HepG2 (cell line): ENCODE measurements around the gene ZNF217. TPM values are rescaled to one million over a fixed set of nuclear protein-coding genes. Genes with fewer than 3 reads are reported as not detected.

Source experiments
- AHR ChIP-seq: IDR thresholded peaks from 2 replicates; pipeline ENCODE4 v1.6.1; 2018; ENCODE audit warnings: missing genetic modification reagents, missing compliant biosample characterization
- FOXA3 ChIP-seq: IDR thresholded peaks from 2 replicates; pipeline ENCODE4 v1.6.1; 2016; ENCODE audit warnings: missing genetic modification reagents, missing compliant biosample characterization
- NFKBIZ ChIP-seq: IDR thresholded peaks from 2 replicates; pipeline ENCODE4 v1.6.1; 2018; ENCODE audit warnings: missing genetic modification reagents, missing compliant biosample characterization
- NFYC ChIP-seq: IDR thresholded peaks from 2 replicates; pipeline ENCODE4 v1.6.1; 2016; ENCODE audit warnings: missing genetic modification reagents, missing compliant biosample characterization
- YEATS4 ChIP-seq: sonication (generic); formaldehyde crosslinking; IDR thresholded peaks from 2 replicates; pipeline ENCODE4 v1.4.0; 2020; ENCODE audit warnings: missing genetic modification reagents, borderline replicate concordance
- ZBTB21 ChIP-seq: sonication (generic); formaldehyde crosslinking; IDR thresholded peaks from 2 replicates; pipeline ENCODE4 v1.4.0; 2020; ENCODE audit warnings: missing genetic modification reagents
- ZBTB37 ChIP-seq: sonication (generic); formaldehyde crosslinking; IDR thresholded peaks from 2 replicates; pipeline ENCODE4 v1.4.0; 2020; ENCODE audit warnings: mild to moderate bottlenecking, missing genetic modification reagents
- ZBTB8A ChIP-seq: sonication (generic); formaldehyde crosslinking; IDR thresholded peaks from 2 replicates; pipeline ENCODE4 v1.4.0; 2020; ENCODE audit warnings: mild to moderate bottlenecking, low read depth, missing genetic modification reagents, borderline replicate concordance
- ZNF263 ChIP-seq: sonication (generic); formaldehyde crosslinking; IDR thresholded peaks from 2 replicates; pipeline ENCODE4 v1.4.0; 2020; ENCODE audit warnings: missing genetic modification reagents
- ZNF407 ChIP-seq: sonication (generic); formaldehyde crosslinking; IDR thresholded peaks from one replicate; pipeline ENCODE4 v1.5.1; 2020; ENCODE audit warnings: mild to moderate bottlenecking, missing genetic modification reagents; ENCODE audit errors: not compliant biosample characterization
- ZNF446 ChIP-seq: sonication (generic); formaldehyde crosslinking; IDR thresholded peaks from 2 replicates; pipeline ENCODE4 v1.5.0; 2020; ENCODE audit warnings: mild to moderate bottlenecking, missing genetic modification reagents
- ZNF484 ChIP-seq: sonication (generic); formaldehyde crosslinking; IDR thresholded peaks from 2 replicates; pipeline ENCODE4 v1.5.1; 2020; ENCODE audit warnings: mild to moderate bottlenecking, low read depth, missing genetic modification reagents, borderline replicate concordance
- ZNF547 ChIP-seq: sonication (generic); formaldehyde crosslinking; IDR thresholded peaks from 2 replicates; pipeline ENCODE4 v1.5.1; 2020; ENCODE audit warnings: mild to moderate bottlenecking, missing genetic modification reagents
- ZNF567 ChIP-seq: sonication (generic); formaldehyde crosslinking; IDR thresholded peaks from 2 replicates; pipeline ENCODE4 v1.8.1; 2023; ENCODE audit warnings: mild to moderate bottlenecking, missing genetic modification reagents, borderline replicate concordance
- polyA plus RNA-seq, 8 experiments: library from polyadenylated mRNA; depleted of rRNA in 3 of 8; stranded (reverse) in 7 of 8; unstranded in 1 of 8; fragments of >200 nt; fragmentation: Illumina TruSeq in 4 of 8; extraction: Trizol in 4 of 8; gene quantifications; 2 replicates each; pipeline versions ENCODE4 v1.2.1 to v1.2.3, GENCODE V29; 2011 to 2016; ENCODE audit warnings: low read depth in 4 of 8, missing spikeins in 1 of 8, mixed read lengths in 1 of 8; ENCODE audit not compliant: insufficient read depth in 1 of 8
- total RNA-seq, 5 experiments: library from RNA; depleted of rRNA; stranded (reverse); fragments of >200 nt; fragmentation: Illumina TruSeq; extraction: Trizol; gene quantifications; 2 replicates each; pipeline ENCODE4 v1.2.3, GENCODE V29; 2016; ENCODE audit warnings: low read depth in 1 of 5
- TF ChIP-seq, protein P1 (sequence below): sonication (generic); formaldehyde crosslinking; IDR thresholded peaks from 2 replicates; pipeline ENCODE4 v1.8.0; 2022; ENCODE audit warnings: missing genetic modification reagents, mild to moderate bottlenecking, inconsistent platforms, borderline replicate concordance
- TF ChIP-seq, protein P2 (sequence below): sonication (generic); formaldehyde crosslinking; conservative IDR thresholded peaks from 2 replicates; pipeline ENCODE4 v1.8.1; 2023; ENCODE audit warnings: missing genetic modification reagents

ZNF217 gene
- total and polyA plus RNA-seq, 2 of the 13 experiments (the other 11 are each of a cell fraction or from before 2014, with no cell fraction given), result 22.3 to 29.8 TPM

- peak; percentile 68 for TF ChIP-seq ZNF407 (CRISPR knock-in tag)
- TF ChIP-seq ZNF484 (CRISPR knock-in tag), result no peak
- no peak; the same call in 1 of the 2 replicates for TF ChIP-seq ZNF567
- no peak for TF ChIP-seq ZNF263 (CRISPR knock-in tag)
- 0 out of 2 replicates have a peak, but pooled peaks have one; percentile 67 for TF ChIP-seq ZNF446 (CRISPR knock-in tag)
- peak; percentile 31; the same call in 1 of the 2 replicates for TF ChIP-seq ZNF547
- TF ChIP-seq, protein P1, sequence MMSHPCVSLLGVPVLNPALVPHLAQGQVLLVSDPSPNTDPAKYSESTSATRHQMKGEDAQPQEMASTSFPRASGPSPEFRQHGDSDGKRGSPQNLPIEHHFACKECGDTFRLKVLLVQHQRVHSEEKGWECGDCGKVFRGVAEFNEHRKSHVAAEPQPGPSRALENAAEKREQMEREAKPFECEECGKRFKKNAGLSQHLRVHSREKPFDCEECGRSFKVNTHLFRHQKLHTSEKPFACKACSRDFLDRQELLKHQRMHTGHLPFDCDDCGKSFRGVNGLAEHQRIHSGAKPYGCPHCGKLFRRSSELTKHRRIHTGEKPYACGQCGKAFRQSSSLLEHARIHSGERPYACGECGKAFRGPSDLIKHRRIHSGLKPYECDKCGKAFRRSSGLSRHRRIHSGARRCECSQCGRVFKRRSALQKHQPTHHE, result 0 out of 2 replicates have a peak, but pooled peaks have one; percentile 13
- TF ChIP-seq ZBTB37 (CRISPR knock-in tag), result 0 out of 2 replicates have a peak, but pooled peaks have one; percentile 26
- TF ChIP-seq YEATS4 (CRISPR knock-in tag), result peak; percentile 1; the same call in 1 of the 2 replicates
- peak; percentile 24; the same call in 1 of the 2 replicates for TF ChIP-seq FOXA3 (CRISPR knock-in tag)
- 0 out of 2 replicates have a peak, but pooled peaks have one; percentile 10 for TF ChIP-seq NFYC (CRISPR knock-in tag)
- no peak for TF ChIP-seq ZBTB8A (CRISPR knock-in tag)
- peak; percentile 25; the same call in 1 of the 2 replicates for TF ChIP-seq ZBTB21 (CRISPR knock-in tag)
- TF ChIP-seq AHR (CRISPR knock-in tag), result no peak
- TF ChIP-seq, protein P2, sequence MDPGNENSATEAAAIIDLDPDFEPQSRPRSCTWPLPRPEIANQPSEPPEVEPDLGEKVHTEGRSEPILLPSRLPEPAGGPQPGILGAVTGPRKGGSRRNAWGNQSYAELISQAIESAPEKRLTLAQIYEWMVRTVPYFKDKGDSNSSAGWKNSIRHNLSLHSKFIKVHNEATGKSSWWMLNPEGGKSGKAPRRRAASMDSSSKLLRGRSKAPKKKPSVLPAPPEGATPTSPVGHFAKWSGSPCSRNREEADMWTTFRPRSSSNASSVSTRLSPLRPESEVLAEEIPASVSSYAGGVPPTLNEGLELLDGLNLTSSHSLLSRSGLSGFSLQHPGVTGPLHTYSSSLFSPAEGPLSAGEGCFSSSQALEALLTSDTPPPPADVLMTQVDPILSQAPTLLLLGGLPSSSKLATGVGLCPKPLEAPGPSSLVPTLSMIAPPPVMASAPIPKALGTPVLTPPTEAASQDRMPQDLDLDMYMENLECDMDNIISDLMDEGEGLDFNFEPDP (CRISPR knock-in tag), result no peak
- TF ChIP-seq NFKBIZ (CRISPR knock-in tag), result peak; percentile 70
Measured at GRCh38 chr20:53621482-53622246, 28.0 kb upstream of the ZNF217 start (continued).
